Astrocyte (in vitro differentiated cells and primary cell): ENCODE results near the gene SNX30. TPM values are rescaled to one million over a fixed set of nuclear protein-coding genes. Genes with fewer than 3 reads are reported as not detected.

Experiments used
- DNase-seq: peaks from one replicate; pipeline ENCODE4 v3.0.0-alpha.2; 2010; ENCODE audit warnings: low read depth
- FAIRE-seq: peaks from 2 replicates; lab custom pipeline; 2011; peaks lifted over from hg19 to GRCh38; lab: Jason Lieb, UNC
- H2AFZ ChIP-seq: 2 replicates; pipeline ENCODE4 v1.6.0; 2012; ENCODE audit warnings: low read depth, low read length, inconsistent platforms
- H3K27ac ChIP-seq: 2 replicates; pipeline ENCODE4 v1.5.1; 2011; ENCODE audit warnings: low read depth, low read length, inconsistent platforms
- H3K27me3 ChIP-seq: 2 replicates; pipeline ENCODE4 v1.6.0; 2011; ENCODE audit warnings: low read length, inconsistent platforms; ENCODE audit not compliant: insufficient read depth
- H3K36me3 ChIP-seq: 2 replicates; pipeline ENCODE4 v1.5.1; 2011; ENCODE audit warnings: low read length, inconsistent platforms; ENCODE audit not compliant: insufficient read depth
- H3K4me1 ChIP-seq: 2 replicates; pipeline ENCODE4 v1.5.1; 2011; ENCODE audit warnings: low read length, inconsistent platforms; ENCODE audit not compliant: insufficient read depth
- H3K4me2 ChIP-seq: 2 replicates; pipeline ENCODE4 v1.6.0; 2012; ENCODE audit warnings: low read length, inconsistent platforms
- H3K4me3 ChIP-seq: 2 replicates; pipeline ENCODE4 v1.5.1; 2011; ENCODE audit warnings: low read depth, mild to moderate bottlenecking, low read length, inconsistent platforms; ENCODE audit not compliant: insufficient read depth
- H3K79me2 ChIP-seq: 2 replicates; pipeline ENCODE4 v1.6.0; 2012; ENCODE audit warnings: mild to moderate bottlenecking, low read length, inconsistent platforms; ENCODE audit not compliant: insufficient read depth
- H3K9ac ChIP-seq: 2 replicates; pipeline ENCODE4 v1.6.0; 2012; ENCODE audit warnings: mild to moderate bottlenecking, low read length, inconsistent platforms
- H3K9me3 ChIP-seq: 2 replicates; pipeline ENCODE4 v1.5.1; 2012; ENCODE audit warnings: low read depth, mild to moderate bottlenecking, low read length, inconsistent platforms; ENCODE audit not compliant: insufficient read depth
- H4K20me1 ChIP-seq: 2 replicates; pipeline ENCODE4 v1.6.0; 2012; ENCODE audit warnings: low read length, inconsistent platforms; ENCODE audit not compliant: insufficient read depth
- H3K27ac Mint-ChIP-seq: one replicate; pipeline ENCODE4 v1.8.0; 2021; ENCODE audit warnings: mild to moderate bottlenecking, mixed read lengths; ENCODE audit not compliant: unreplicated experiment
- H3K27me3 Mint-ChIP-seq: one replicate; pipeline ENCODE4 v1.8.0; 2021; ENCODE audit warnings: low read depth, mixed read lengths; ENCODE audit not compliant: unreplicated experiment
- H3K36me3 Mint-ChIP-seq: one replicate; pipeline ENCODE4 v1.8.0; 2021; ENCODE audit warnings: low read depth, mixed read lengths; ENCODE audit not compliant: unreplicated experiment
- H3K4me1 Mint-ChIP-seq: one replicate; pipeline ENCODE4 v1.8.0; 2021; ENCODE audit warnings: low read depth, mixed read lengths; ENCODE audit not compliant: unreplicated experiment
- H3K4me3 Mint-ChIP-seq: one replicate; pipeline ENCODE4 v1.8.0; 2021; ENCODE audit warnings: mild to moderate bottlenecking, moderate library complexity, mixed read lengths; ENCODE audit not compliant: unreplicated experiment
- H3K9me3 Mint-ChIP-seq: one replicate; pipeline ENCODE4 v1.8.0; 2021; ENCODE audit warnings: mild to moderate bottlenecking, mixed read lengths; ENCODE audit not compliant: unreplicated experiment
- EZH2 ChIP-seq: IDR thresholded peaks from 2 replicates; pipeline ENCODE4 v1.6.1; 2012; ENCODE audit warnings: mild to moderate bottlenecking, low read length, inconsistent platforms; ENCODE audit not compliant: insufficient read depth
- total RNA-seq: library from RNA; stranded (reverse); gene quantifications from 2 replicates; pipeline ENCODE4 v1.2.1, GENCODE V29; 2021
- TF ChIP-seq, protein P1 (sequence below): IDR thresholded peaks from 2 replicates; pipeline ENCODE4 v1.5.1; 2011; ENCODE audit warnings: low read depth, mild to moderate bottlenecking, inconsistent platforms, low read length, moderate library complexity; ENCODE audit not compliant: insufficient read depth

The SNX30 gene
- total RNA-seq, 1 donor from 2014 or later: 12.8 TPM

DNA sequence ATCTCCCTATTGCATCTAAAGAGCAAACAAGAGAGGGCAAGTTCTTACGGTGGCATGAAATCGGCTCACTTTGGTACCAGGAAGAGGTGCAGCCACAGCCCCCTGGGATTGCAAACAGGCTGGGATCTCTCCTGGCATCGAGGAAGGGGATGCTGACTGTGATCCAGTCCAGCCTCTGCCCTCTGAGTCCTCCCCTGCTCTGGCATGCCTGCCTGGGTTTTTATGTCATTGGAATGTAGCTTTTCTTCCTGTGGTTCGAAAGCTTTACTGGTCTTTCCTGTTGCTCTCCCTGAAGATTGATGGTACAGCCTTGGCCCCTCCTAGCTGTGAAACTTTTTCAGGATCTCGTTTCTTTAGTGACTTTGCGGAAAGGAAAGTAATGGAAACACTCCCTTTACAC lies 133.5 kb downstream of the SNX30 start:
- no peak overlapping the region for H3K9ac ChIP-seq
- no peak overlapping the region for H3K27ac ChIP-seq
- Mint-ChIP-seq H3K27me3 (no peaks in the 10 kb centered on the region), H3K4me3 (no peak overlapping the region), H3K4me1 (peaks cover 13% of the 10 kb centered on the region), H3K36me3 (peaks cover 11% of the 10 kb centered on the region), H3K27ac (no peak overlapping the region), H3K9me3 (peaks cover 5% of the 10 kb centered on the region)
- FAIRE-seq (no peak), DNase-seq (peak; percentile 83)
- TF ChIP-seq, protein P1, sequence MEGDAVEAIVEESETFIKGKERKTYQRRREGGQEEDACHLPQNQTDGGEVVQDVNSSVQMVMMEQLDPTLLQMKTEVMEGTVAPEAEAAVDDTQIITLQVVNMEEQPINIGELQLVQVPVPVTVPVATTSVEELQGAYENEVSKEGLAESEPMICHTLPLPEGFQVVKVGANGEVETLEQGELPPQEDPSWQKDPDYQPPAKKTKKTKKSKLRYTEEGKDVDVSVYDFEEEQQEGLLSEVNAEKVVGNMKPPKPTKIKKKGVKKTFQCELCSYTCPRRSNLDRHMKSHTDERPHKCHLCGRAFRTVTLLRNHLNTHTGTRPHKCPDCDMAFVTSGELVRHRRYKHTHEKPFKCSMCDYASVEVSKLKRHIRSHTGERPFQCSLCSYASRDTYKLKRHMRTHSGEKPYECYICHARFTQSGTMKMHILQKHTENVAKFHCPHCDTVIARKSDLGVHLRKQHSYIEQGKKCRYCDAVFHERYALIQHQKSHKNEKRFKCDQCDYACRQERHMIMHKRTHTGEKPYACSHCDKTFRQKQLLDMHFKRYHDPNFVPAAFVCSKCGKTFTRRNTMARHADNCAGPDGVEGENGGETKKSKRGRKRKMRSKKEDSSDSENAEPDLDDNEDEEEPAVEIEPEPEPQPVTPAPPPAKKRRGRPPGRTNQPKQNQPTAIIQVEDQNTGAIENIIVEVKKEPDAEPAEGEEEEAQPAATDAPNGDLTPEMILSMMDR: no peak
- no peak for TF ChIP-seq EZH2
- H4K20me1 ChIP-seq: no peaks in the 10 kb centered on the region
- H2AFZ ChIP-seq: no peak overlapping the region
- peaks cover 16% of the 10 kb centered on the region for H3K4me1 ChIP-seq
- H3K9me3 ChIP-seq: no peaks in the 10 kb centered on the region
- H3K27me3 ChIP-seq: no peaks in the 10 kb centered on the region
- no peaks in the 10 kb centered on the region for H3K79me2 ChIP-seq
- H3K36me3 ChIP-seq: no peaks in the 10 kb centered on the region
- H3K4me2 ChIP-seq: peak overlapping the region; percentile 49
- H3K4me3 ChIP-seq: no peak overlapping the region

DNA sequence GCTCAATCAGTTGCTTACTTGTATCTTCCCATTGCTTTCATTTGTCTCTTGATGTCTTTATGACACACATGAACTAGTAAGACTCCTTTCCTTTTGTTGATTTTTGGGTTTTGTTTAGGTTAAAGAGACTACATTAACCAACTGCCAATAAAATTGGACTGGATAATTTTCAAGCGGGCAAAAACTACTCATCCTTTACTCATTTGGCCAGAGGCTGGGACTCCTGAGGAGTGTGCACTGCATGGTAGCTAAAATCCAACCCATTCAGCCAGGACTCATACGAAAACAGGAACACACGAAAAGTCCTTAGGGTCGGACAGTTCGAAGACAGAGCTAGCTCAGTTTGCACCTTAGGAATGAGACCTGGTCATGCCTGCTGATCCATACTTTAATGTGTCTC lies 134.2 kb downstream of the SNX30 start:
- Histone ChIP-seq H3K4me2 (peak overlapping the region; percentile 49), H3K4me3 (no peak overlapping the region), H3K27me3 (peaks cover 3% of the 10 kb centered on the region), H3K4me1 (peaks cover 16% of the 10 kb centered on the region), H2AFZ (no peak overlapping the region), H3K27ac (no peak overlapping the region), H3K9me3 (no peaks in the 10 kb centered on the region), H3K79me2 (no peaks in the 10 kb centered on the region), H3K9ac (no peak overlapping the region), H3K36me3 (no peaks in the 10 kb centered on the region), H4K20me1 (no peaks in the 10 kb centered on the region)
- DNase-seq: no peak
- Mint-ChIP-seq H3K4me3 (no peak overlapping the region), H3K27ac (no peak overlapping the region), H3K36me3 (peaks cover 15% of the 10 kb centered on the region), H3K9me3 (peaks cover 5% of the 10 kb centered on the region), H3K27me3 (peaks cover 5% of the 10 kb centered on the region), H3K4me1 (peaks cover 13% of the 10 kb centered on the region)
- no peak for FAIRE-seq
- TF ChIP-seq, protein P1: no peak

DNA sequence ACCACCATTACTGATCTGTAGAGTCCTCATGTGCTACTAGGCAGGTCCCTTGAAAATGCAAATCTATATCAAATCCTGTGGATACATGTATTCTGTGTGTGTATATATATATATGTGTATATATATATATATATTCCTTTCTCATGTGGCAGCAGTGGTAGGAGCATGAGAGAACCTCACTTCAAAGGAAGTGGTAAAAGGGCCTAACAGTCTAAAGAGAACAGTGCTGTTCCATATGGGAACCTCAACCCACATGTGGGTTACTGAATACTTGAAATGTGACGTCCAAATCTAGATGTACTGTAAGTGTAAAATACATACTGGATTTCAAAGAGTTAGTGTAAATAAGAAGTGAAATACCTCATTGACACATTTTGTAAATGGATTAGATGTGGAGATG lies 134.8 kb downstream of the SNX30 start:
- H3K27ac Mint-ChIP-seq: no peak overlapping the region
- H3K27me3 Mint-ChIP-seq: peaks cover 5% of the 10 kb centered on the region
- Histone ChIP-seq H3K27ac (no peak overlapping the region), H3K36me3 (no peaks in the 10 kb centered on the region), H3K9ac (no peak overlapping the region), H2AFZ (no peak overlapping the region), H3K27me3 (peaks cover 7% of the 10 kb centered on the region), H4K20me1 (no peaks in the 10 kb centered on the region), H3K4me3 (no peak overlapping the region), H3K4me1 (peaks cover 17% of the 10 kb centered on the region), H3K9me3 (no peaks in the 10 kb centered on the region), H3K4me2 (no peak overlapping the region), H3K79me2 (no peaks in the 10 kb centered on the region)
- peaks cover 15% of the 10 kb centered on the region for H3K36me3 Mint-ChIP-seq
- H3K9me3 Mint-ChIP-seq: peaks cover 5% of the 10 kb centered on the region
- FAIRE-seq (no peak), DNase-seq (no peak)
- peaks cover 13% of the 10 kb centered on the region for H3K4me1 Mint-ChIP-seq
- TF ChIP-seq, protein P1: no peak
- no peak for TF ChIP-seq EZH2
- no peak overlapping the region for H3K4me3 Mint-ChIP-seq
